Stimulated activated CD4-positive, alpha-beta T cell treated with anti-CD3 and anti-CD28 coated beads, Interleukin-15, amount 100 ng/mL, for 24 hours (primary cell): ENCODE results near the gene CMTM4.
"Not testable (repeated sequence)": the region's sequence is repeated elsewhere in the genome, so short reads cannot be mapped to it uniquely, and the experiment has no call there.

Source experiments
- DNase-seq: peaks from one replicate; pipeline ENCODE4 v3.0.0-alpha.2; 2020

Gene CMTM4

GRCh38 chr16:66668777-66669444 is 27.6 kb downstream of the CMTM4 start:
- no peak for DNase-seq

- no peak for DNase-seq
Measured at GRCh38 chr16:66667944-66668343, 28.6 kb downstream of the CMTM4 start.

GRCh38 chr16:66662445-66663194 is 33.9 kb downstream of the CMTM4 start:
- no peak for DNase-seq

GRCh38 chr16:66661671-66662346 is 34.7 kb downstream of the CMTM4 start:
- DNase-seq: not testable (repeated sequence)

- DNase-seq: no peak
Measured at GRCh38 chr16:66661210-66661560, 35.4 kb downstream of the CMTM4 start.

GRCh38 chr16:66660422-66661209 is 35.9 kb downstream of the CMTM4 start:
- DNase-seq: no peak

- no peak for DNase-seq
Measured at GRCh38 chr16:66658860-66659190, 37.7 kb downstream of the CMTM4 start.

- no peak for DNase-seq
Measured at GRCh38 chr16:66658143-66658859, 38.2 kb downstream of the CMTM4 start.

- DNase-seq: no peak
Measured at GRCh38 chr16:66656547-66656946, 40.0 kb downstream of the CMTM4 start.

- DNase-seq: no peak
Measured at GRCh38 chr16:66653581-66654350, 42.8 kb downstream of the CMTM4 start.

- DNase-seq: no peak
Measured at GRCh38 chr16:66652661-66653360, 43.7 kb downstream of the CMTM4 start.

- no peak for DNase-seq
Measured at GRCh38 chr16:66651965-66652364, 44.6 kb downstream of the CMTM4 start.

- no peak for DNase-seq
Measured at GRCh38 chr16:66651474-66651765, 45.1 kb downstream of the CMTM4 start.

GRCh38 chr16:66650707-66651473 is 45.7 kb downstream of the CMTM4 start:
- peak; percentile 86 for DNase-seq

GRCh38 chr16:66649636-66650205 is 46.8 kb downstream of the CMTM4 start:
- DNase-seq: no peak

- no peak for DNase-seq
Measured at GRCh38 chr16:66649167-66649566, 47.4 kb downstream of the CMTM4 start.

- no peak for DNase-seq
Measured at GRCh38 chr16:66647866-66648265, 48.7 kb downstream of the CMTM4 start.

- DNase-seq: no peak
Measured at GRCh38 chr16:66641387-66641786, 55.2 kb downstream of the CMTM4 start.

- DNase-seq: no peak
Measured at GRCh38 chr16:66640724-66641314, 55.7 kb downstream of the CMTM4 start.
